OCI-LY3 (cell line): ENCODE measurements around the gene ZMYND8.

Experiments
- H2AFZ ChIP-seq: fragments of 200-600, 300-600 bp; shearing (Covaris generic); 2 replicates; pipeline ENCODE4 v1.6.0; 2014; ENCODE audit warnings: antibody characterized with exemption, low read depth, low read length
- H3K27ac ChIP-seq: fragments of 200-600, 300-600 bp; sonication (generic); 2 replicates; pipeline ENCODE4 v1.5.1; 2014; ENCODE audit warnings: mild to moderate bottlenecking, low read length, moderate library complexity, mixed read lengths
- H3K27me3 ChIP-seq: fragments of 200-600, 300-600 bp; sonication (generic); 2 replicates; pipeline ENCODE4 v1.6.1; 2014; ENCODE audit warnings: low read depth, low read length, mixed read lengths
- H3K36me3 ChIP-seq: fragments of 200-600, 300-600 bp; sonication (generic); replicated peaks from 2 replicates; pipeline ENCODE3; 2014; ENCODE audit warnings: low read depth, low read length, mixed read lengths
- H3K4me1 ChIP-seq: fragments of 300-600, 200-600 bp; sonication (generic); 2 replicates; pipeline ENCODE4 v1.6.1; 2014; ENCODE audit warnings: low read length, mixed read lengths
- H3K4me2 ChIP-seq: fragments of 200-600, 300-600 bp; sonication (generic); 2 replicates; pipeline ENCODE4 v1.6.1; 2014; ENCODE audit warnings: low read length, mixed read lengths
- H3K4me3 ChIP-seq: fragments of 300-600, 200-600 bp; sonication (generic); 2 replicates; pipeline ENCODE4 v1.5.1; 2014; ENCODE audit warnings: antibody characterized with exemption, mild to moderate bottlenecking, low read length, moderate library complexity
- H3K79me2 ChIP-seq: fragments of 300-600, 200-600 bp; shearing (Covaris generic); 2 replicates; pipeline ENCODE4 v1.6.1; 2014; ENCODE audit warnings: mild to moderate bottlenecking, low read length, mixed read lengths
- H3K9ac ChIP-seq: fragments of 300-600, 200-600 bp; shearing (Covaris generic); 2 replicates; pipeline ENCODE4 v1.6.0; 2014; ENCODE audit warnings: mild to moderate bottlenecking, low read length, moderate library complexity
- H3K9me3 ChIP-seq: fragments of 200-600, 300-600 bp; shearing (Covaris generic); 2 replicates; pipeline ENCODE4 v1.6.1; 2014; ENCODE audit warnings: low read length, mixed read lengths; ENCODE audit not compliant: insufficient read depth
- H4K20me1 ChIP-seq: fragments of 200-600, 300-600 bp; sonication (generic); 2 replicates; pipeline ENCODE4 v1.6.1; 2016; ENCODE audit warnings: low read length, mixed read lengths; ENCODE audit not compliant: insufficient read depth
- CTCF ChIP-seq: fragments of 200-600, 300-600 bp; sonication (generic); IDR thresholded peaks from 2 replicates; pipeline ENCODE4 v1.5.1; 2014; ENCODE audit warnings: antibody characterized with exemption, low read length, low read depth
- EZH2phosphoT487 ChIP-seq: fragments of 200-600 bp; shearing (Covaris generic); IDR thresholded peaks from 2 replicates; pipeline ENCODE4 v1.6.1; 2018; ENCODE audit warnings: antibody characterized with exemption, mixed run types, low read depth

Gene ZMYND8

GRCh38 chr20:47354464-47354713 is 2.1 kb downstream of the ZMYND8 start:
- no peak for TF ChIP-seq CTCF
- no peak for TF ChIP-seq EZH2phosphoT487
- H4K20me1 ChIP-seq: peaks cover 7% of the 10 kb centered on the region
- peak overlapping the region; percentile 92 for H3K27ac ChIP-seq
- H3K4me1 ChIP-seq: peaks cover 96% of the 10 kb centered on the region
- peak overlapping the region; percentile 69 for H3K4me3 ChIP-seq
- peak overlapping the region; percentile 93 for H3K9ac ChIP-seq
- peak overlapping the region; percentile 74 for H3K4me2 ChIP-seq
- no peaks in the 10 kb centered on the region for H3K9me3 ChIP-seq
- H3K27me3 ChIP-seq: no peaks in the 10 kb centered on the region
- H3K36me3 ChIP-seq: peaks cover 16% of the 10 kb centered on the region
- H3K79me2 ChIP-seq: peaks cover 65% of the 10 kb centered on the region
- H2AFZ ChIP-seq: no peak overlapping the region

- H3K36me3 ChIP-seq: peaks cover 21% of the 10 kb centered on the region
These were observed 2.6 kb downstream of the ZMYND8 start for GRCh38 chr20:47353692-47354463.

GRCh38 chr20:47353239-47353691 is 3.2 kb downstream of the ZMYND8 start:
- no peak for TF ChIP-seq CTCF
- no peak for TF ChIP-seq EZH2phosphoT487
- no peak overlapping the region for H2AFZ ChIP-seq
- no peak overlapping the region for H3K27ac ChIP-seq
- H3K9me3 ChIP-seq: no peaks in the 10 kb centered on the region
- H3K79me2 ChIP-seq: peaks cover 76% of the 10 kb centered on the region
- no peak overlapping the region for H3K9ac ChIP-seq
- peak overlapping the region; percentile 74 for H3K4me2 ChIP-seq
- peaks cover 27% of the 10 kb centered on the region for H3K36me3 ChIP-seq
- peaks cover 99% of the 10 kb centered on the region for H3K4me1 ChIP-seq
- peaks cover 18% of the 10 kb centered on the region for H4K20me1 ChIP-seq
- H3K27me3 ChIP-seq: no peaks in the 10 kb centered on the region
- H3K4me3 ChIP-seq: peak overlapping the region; percentile 69

More at GRCh38 chr20:47353692-47354463, 2.6 kb downstream of the ZMYND8 start:
- Histone ChIP-seq H4K20me1 (peaks cover 12% of the 10 kb centered on the region), H2AFZ (no peak overlapping the region), H3K4me2 (peak overlapping the region; percentile 74), H3K27ac (peak overlapping the region; percentile 92), H3K4me3 (peak overlapping the region; percentile 69), H3K79me2 (peaks cover 70% of the 10 kb centered on the region), H3K9ac (peak overlapping the region; percentile 93), H3K9me3 (no peaks in the 10 kb centered on the region), H3K4me1 (peaks cover 99% of the 10 kb centered on the region), H3K27me3 (no peaks in the 10 kb centered on the region)
- TF ChIP-seq EZH2phosphoT487: no peak

- H3K4me3 ChIP-seq: peak overlapping the region; percentile 24
- H3K27me3 ChIP-seq: no peaks in the 10 kb centered on the region
- peaks cover 83% of the 10 kb centered on the region for H3K79me2 ChIP-seq
- H3K9ac ChIP-seq: peak overlapping the region; percentile 11; the same call in 1 of the 2 replicates
- no peaks in the 10 kb centered on the region for H3K9me3 ChIP-seq
- H3K27ac ChIP-seq: no peak overlapping the region
- peaks cover 25% of the 10 kb centered on the region for H4K20me1 ChIP-seq
- peak overlapping the region; percentile 58 for H3K4me2 ChIP-seq
- H2AFZ ChIP-seq: no peak overlapping the region
- H3K4me1 ChIP-seq: peaks cover 97% of the 10 kb centered on the region
- no peak for TF ChIP-seq CTCF
- TF ChIP-seq EZH2phosphoT487: no peak
- H3K36me3 ChIP-seq: peaks cover 34% of the 10 kb centered on the region
These were observed 3.9 kb downstream of the ZMYND8 start for GRCh38 chr20:47352332-47353238.
